Activated T-helper 1 cell treated with Interleukin-2 at 50 U/mL for 16 hours (primary cell): Measurements from ENCODE around the gene EPS8.
"Not testable (repeated sequence)": the region's sequence is repeated elsewhere in the genome, so short reads cannot be mapped to it uniquely, and the experiment has no call there.

ENCODE experiments used
- DNase-seq: peaks from one replicate; pipeline ENCODE4 v3.0.0-alpha.2; 2020; ENCODE audit warnings: low read depth

The EPS8 gene

DNA sequence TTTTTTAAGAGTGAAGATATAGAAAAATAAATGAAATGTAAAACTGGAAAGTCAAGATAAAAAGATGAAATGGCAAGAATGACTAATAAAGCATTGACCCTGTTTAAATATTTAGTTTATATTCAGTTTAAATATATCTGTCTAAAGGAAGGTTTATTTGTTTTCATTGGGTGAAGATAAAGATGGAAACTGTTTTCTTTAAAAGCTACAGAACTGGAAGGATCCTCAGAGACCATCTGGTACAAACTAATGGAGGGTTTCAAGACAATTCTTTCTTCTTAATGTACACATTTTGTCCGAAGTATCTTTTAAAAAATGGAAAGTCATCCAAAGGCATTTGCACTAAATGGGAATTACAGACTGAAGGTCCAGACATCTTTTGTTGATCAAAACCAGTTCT, 142.6 kb downstream of the EPS8 start:
- DNase-seq, result no peak

- DNase-seq, result no peak
Observed at GRCh38 chr12:15644700-15645099, 144.5 kb downstream of the EPS8 start.

- no peak for DNase-seq
Observed at GRCh38 chr12:15638231-15638630, 151.0 kb downstream of the EPS8 start.

DNA sequence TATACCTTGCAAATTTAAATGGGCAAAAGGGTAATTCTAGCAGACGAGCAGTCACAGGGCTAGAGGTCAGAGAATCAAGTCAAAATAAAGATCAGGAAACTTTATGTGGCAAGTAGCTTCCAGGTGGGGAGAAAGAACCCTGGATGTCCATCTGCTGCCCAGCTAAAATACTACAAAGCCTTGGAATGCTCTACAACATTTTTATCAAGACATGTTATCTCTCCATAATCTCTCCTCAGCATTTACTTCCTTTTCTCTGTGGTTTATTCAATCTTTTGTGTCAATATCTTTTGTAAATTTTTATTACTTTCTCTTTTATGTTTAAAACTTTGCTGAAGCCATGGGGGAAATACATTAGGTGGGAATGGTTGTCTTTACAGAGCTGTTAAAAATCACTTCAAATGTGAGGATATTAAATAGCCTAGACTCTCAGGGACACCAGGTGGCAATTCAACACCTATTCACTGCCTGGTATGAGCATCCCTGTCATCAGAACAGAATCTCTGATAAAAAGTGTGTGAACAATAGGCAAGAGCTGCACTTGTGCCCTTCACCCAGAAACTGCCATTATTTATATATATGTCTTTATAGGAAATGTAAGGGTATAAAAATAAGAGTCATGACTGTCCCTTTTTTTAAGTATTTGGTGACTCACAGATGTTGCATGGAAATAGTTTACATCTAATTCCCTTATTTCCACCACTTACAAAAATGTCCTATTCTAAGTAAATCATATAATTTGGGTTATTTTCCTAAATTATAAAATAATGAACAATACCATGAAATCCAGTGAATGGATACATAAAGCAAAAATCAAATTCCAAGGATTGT, 152.9 kb downstream of the EPS8 start:
- DNase-seq, result no peak

GRCh38 chr12:15634010-15634683, 155.0 kb downstream of the EPS8 start:
- DNase-seq, result no peak

GRCh38 chr12:15633201-15633600, 156.0 kb downstream of the EPS8 start:
- no peak for DNase-seq

DNA sequence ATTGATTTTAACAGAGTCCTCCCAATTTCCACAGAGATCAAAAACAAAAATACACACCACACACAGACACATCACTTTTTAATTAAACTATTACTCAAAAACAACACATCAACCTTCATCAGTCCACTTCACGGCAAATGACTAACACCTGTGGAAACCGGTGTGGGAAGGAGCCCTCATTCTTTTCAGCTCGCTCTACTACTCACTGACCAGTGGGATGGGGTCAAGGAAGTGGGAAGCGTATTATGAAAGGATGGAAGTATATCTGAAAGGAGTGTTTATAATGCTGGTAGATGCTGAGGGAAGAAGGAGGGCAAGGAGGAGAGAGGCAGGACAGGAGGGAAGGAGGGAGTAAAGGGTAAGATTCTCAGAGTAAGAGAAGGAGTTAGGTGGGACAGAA, 156.5 kb downstream of the EPS8 start:
- DNase-seq, result no peak

DNA sequence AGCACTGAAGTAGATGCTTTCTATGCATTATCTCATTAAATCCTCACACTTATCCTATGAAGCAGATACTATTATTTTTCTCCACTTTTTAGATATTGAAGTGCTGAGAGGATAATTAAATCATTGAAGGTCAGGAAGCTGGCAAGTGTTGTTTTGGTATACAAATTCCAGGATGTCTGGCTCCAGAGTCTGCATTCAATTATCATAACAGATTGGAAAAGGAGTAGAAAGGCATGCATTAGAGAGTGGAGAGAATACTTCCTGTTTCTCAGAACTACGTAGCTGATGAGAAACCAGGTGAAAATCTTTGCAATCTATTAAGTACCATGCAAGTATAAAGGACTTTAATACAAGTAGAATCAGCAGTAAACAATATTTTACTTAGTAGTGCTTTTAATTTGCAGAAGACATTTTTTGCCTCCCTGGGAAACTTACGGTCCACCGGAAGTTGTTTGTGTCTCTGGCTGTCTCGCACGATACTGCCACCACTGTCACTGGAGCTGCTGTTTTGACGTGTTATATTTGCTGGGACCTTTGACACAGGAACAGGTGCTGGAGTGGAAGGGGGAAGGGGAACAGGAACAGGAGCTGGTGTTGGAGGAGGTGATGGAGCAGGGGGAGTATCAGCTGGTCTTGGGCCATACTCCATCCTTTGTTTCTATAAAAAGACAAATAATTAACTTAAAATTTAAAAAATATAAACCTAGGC, 158.0 kb downstream of the EPS8 start:
- no peak for DNase-seq

DNA sequence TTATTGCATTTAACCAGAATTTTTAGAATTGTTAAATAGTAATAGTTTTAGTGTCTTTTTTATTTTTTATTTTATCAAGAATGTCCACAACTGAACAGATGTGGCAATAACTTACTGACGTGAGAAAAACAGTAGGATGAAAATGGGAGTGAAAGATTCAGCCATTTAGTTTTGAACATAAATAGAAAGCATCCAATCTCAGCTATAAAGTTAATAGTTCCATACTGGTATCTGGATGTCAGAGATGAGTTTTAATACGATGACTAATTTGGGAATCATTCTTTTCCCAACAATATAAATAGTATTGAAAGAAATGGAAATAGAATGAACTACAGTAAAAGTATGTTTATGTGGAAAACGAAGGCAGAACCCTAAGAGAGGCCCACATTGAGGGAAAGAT, 159.4 kb downstream of the EPS8 start:
- DNase-seq, result no peak

GRCh38 chr12:15629108-15629507, 160.1 kb downstream of the EPS8 start:
- DNase-seq, result no peak

DNA sequence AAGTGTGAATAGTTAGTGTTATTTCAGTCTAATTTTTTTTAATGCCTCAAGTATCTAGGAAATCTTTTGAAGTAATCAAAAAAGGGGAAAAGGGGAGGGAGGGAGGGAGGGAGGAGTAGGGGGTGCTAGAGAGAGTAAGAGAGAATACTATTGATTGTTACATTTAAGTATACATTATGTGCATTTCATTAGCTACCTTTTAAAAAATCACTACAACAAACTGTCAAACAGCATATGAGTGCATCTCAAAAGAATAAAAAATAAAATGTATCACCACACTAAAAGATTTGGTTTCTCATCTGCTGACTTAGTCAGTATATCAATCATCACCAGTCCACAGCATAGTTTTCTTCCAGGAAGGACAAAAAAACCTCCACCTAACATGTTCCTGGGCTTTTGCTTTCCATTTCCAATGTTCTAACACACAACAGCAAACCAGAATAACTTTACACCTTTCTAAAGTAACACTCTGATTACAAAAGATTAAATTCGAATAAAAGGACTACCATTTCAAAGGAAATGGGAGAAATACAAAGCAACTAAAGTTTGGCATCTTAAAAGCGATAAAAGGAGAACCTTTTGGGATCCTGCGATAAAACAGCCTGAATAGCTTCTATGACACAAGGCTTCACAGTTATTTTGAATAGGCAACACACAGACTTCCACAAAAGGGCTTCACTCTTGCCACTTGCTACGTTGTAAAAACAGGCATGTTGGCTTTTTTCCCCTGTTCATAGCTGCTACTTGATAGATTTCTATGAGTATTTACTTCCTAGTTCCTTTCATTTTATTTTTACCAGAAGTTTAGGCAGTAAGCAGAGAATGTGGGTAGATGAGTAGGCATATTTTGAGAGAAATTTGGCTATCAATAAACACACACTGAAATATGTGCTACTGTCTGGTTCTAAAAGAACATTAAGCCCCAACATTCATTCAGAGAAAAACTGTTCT, 160.9 kb downstream of the EPS8 start:
- DNase-seq, result no peak

DNA sequence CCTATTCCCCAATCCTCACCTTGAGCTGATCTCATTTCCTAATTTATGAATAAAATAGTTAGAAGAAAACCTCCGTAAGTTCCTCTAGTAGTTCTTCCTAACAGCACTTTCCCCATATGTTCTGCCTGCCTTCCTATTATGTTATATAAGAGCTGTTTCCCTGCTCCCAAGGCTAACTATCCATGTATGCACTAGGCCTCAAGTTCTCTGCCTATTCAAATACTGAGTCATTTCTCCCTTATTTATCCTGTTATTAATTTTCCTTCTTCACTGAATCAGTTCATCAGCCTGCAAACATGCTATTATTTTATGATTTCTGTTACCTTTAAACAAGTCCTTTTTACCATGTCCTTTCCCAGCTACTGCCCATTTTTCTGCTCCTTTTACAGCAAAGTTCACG, 164.1 kb downstream of the EPS8 start:
- no peak for DNase-seq

- no peak for DNase-seq
Observed at GRCh38 chr12:15620741-15621539, 168.2 kb downstream of the EPS8 start.

DNA sequence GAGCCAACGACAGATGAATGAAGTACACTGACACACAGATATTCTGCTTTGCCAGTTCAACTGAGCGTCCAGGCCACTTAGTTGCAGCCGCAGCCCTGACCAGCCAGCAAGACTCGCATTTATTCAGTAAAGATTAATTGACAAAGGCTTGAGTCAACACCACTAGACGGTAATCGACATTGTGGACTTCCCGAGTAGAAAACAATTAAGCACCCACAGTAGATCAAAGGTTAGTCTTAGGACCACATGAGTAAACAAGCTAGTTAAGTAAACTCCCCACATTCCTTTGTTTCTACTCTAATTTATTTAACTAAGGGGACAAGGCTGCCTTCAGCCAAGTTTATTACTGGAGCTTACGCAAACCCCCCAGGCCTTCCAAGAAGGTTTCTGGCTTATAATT, 172.7 kb downstream of the EPS8 start:
- DNase-seq, result not testable (repeated sequence)

DNA sequence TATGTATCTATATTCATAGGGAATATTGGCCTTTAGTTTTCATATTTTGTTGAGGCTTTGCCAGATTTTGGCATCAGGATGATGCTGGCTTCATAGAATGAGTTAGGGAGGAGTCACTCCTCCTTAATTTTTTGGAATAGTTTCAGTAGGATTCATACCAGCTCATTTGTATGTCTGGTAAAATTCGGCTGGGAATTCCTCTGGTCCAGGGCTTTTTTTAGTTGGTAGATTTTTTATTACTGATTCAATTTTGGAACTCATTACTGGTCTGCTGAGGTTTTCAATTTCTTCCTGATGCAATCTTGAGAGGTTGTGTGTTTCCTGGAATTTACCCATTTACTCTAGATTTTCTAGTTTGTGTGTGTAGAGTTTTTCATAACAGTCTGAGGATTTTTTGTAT, 175.2 kb downstream of the EPS8 start:
- no peak for DNase-seq

GRCh38 chr12:15608941-15609340, 180.2 kb downstream of the EPS8 start:
- no peak for DNase-seq

GRCh38 chr12:15608406-15608805, 180.8 kb downstream of the EPS8 start:
- DNase-seq, result no peak

- DNase-seq, result no peak
Observed at GRCh38 chr12:15605881-15606590, 183.2 kb downstream of the EPS8 start.

DNA sequence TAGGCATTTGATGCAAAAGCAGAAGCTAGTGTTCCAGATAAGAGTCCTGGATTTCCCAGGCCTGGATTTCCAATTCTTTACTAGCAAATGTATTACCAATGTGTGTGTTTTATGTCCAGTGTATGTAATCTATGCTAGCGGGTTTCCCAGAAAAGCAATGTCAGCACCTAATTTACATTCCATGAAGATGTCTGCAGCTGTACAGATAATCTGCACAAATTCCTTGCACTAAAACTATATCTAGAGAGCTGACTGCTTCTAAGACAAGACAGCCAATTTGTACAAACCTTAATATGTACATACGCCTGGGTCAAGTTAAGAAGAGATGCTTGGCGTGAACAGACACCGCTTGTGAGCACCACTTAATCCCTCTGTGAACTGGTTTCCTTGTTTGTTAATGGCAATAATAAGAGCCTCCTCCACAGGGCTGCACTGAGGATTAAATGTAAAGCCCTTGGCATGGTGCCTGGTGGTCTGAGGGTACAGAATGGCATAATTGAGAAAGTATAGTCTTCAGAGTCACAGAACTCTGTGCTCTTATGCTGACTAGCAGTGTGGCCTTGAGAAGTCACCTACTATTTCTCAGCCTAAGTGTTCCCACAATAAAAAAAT, 185.6 kb downstream of the EPS8 start:
- DNase-seq, result no peak
